Right atrium auricular region (tissue), 2 donors: ENCODE results near the gene FOXN3. TPM values are rescaled to one million over a fixed set of nuclear protein-coding genes. Genes with fewer than 3 reads are reported as not detected.

Experiments
- DNase-seq: peaks from one replicate; pipeline ENCODE4 v3.0.0-alpha.2; 2019; ENCODE audit warnings: low spot score
- H3K27ac ChIP-seq, 2 donors: fragments of 200-600 bp; sonication (generic); 1 replicate in 1 of 2; 2 replicates in 1 of 2; pipeline ENCODE4 v1.5.1; 2016 to 2019
- H3K27me3 ChIP-seq, 2 donors: fragments of 200-600 bp; sonication (generic); one replicate each; pipeline versions ENCODE4 v1.5.1 to v1.6.0; 2017 to 2019
- H3K36me3 ChIP-seq: fragments of 200-600 bp; sonication (generic); one replicate; pipeline ENCODE4 v1.5.1; 2016
- H3K4me1 ChIP-seq, 2 donors: fragments of 200-600 bp; sonication (generic); one replicate each; pipeline versions ENCODE4 v1.5.1 to v1.6.0; 2017 to 2019
- H3K4me3 ChIP-seq, 2 donors: fragments of 200-600 bp; sonication (generic); 1 replicate in 1 of 2; 2 replicates in 1 of 2; pipeline ENCODE4 v1.5.1; 2017 to 2019; ENCODE audit warnings: mild to moderate bottlenecking in 1 of 2, moderate library complexity in 1 of 2
- H3K9me3 ChIP-seq, 2 donors: fragments of 200-600 bp; sonication (generic); one replicate each; pipeline ENCODE4 v1.5.1; 2019
- total RNA-seq, 2 donors: library from RNA; depleted of rRNA; stranded (reverse); fragments of >200 nt; gene quantifications; one replicate each; pipeline ENCODE4 v1.1.0, GENCODE V29; 2016
- TF ChIP-seq, protein P1 (sequence below), 2 donors: fragments of 200-600 bp; sonication (generic); IDR thresholded peaks; one replicate each; pipeline ENCODE4 v1.5.1; 2019; ENCODE audit warnings: antibody characterized with exemption in 2 of 2

Gene FOXN3
- 10 to 100 TPM; 80.1 to 90.3 TPM for total RNA-seq

DNA sequence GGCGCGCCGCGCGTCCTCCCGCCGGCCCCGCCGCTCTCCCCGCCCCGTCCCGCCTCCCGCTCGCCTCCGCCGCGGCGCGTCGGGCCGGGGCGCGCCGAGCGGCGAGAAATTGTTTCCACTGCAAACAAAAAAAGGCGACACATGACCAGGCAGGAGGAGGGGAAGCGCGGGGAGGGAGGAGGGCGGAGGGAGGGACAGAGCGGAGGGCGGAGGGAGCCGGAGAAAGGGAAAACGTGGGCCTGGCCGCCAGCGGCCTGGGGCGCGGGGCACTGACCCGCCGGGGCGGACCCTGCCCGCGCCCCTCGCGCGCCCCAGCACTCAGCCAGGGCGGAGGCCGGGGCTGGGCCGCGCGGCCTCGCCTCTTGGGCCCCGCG lies at the start of gene FOXN3:
FOXN3 (minus strand) TSS at position 143 of the 374 bp plus-strand sequence. CDS start 4,757 bp downstream, outside the sequence.
- TF ChIP-seq, protein P1, sequence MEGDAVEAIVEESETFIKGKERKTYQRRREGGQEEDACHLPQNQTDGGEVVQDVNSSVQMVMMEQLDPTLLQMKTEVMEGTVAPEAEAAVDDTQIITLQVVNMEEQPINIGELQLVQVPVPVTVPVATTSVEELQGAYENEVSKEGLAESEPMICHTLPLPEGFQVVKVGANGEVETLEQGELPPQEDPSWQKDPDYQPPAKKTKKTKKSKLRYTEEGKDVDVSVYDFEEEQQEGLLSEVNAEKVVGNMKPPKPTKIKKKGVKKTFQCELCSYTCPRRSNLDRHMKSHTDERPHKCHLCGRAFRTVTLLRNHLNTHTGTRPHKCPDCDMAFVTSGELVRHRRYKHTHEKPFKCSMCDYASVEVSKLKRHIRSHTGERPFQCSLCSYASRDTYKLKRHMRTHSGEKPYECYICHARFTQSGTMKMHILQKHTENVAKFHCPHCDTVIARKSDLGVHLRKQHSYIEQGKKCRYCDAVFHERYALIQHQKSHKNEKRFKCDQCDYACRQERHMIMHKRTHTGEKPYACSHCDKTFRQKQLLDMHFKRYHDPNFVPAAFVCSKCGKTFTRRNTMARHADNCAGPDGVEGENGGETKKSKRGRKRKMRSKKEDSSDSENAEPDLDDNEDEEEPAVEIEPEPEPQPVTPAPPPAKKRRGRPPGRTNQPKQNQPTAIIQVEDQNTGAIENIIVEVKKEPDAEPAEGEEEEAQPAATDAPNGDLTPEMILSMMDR (IDR thresholded peaks at IDR 0.05): no peak
- Histone ChIP-seq H3K36me3 (no peaks in the 10 kb centered on the region), H3K4me1 (peaks cover 3 to 32% of the 10 kb centered on the region in 2 donors)

GRCh38 chr14:89466484-89466883 lies 49.5 kb upstream of the FOXN3 start:
- no peak for DNase-seq
- Histone ChIP-seq H3K9me3 (no peaks in the 10 kb centered on the region), H3K27ac (no peak overlapping the region), H3K36me3 (no peaks in the 10 kb centered on the region), H3K4me1 (peaks cover 0 to 10% of the 10 kb centered on the region in 2 donors), H3K27me3 (no peaks in the 10 kb centered on the region), H3K4me3 (no peak overlapping the region)
- TF ChIP-seq, protein P1 (IDR thresholded peaks at IDR 0.05): no peak

More for the DNA sequence above, at the start of gene FOXN3:
- Histone ChIP-seq H3K27me3 (no peaks in the 10 kb centered on the region), H3K4me3 (peak within 1 kb of the TSS; percentile 95 to 98), H3K27ac (peak within 1 kb of the TSS; percentile 98 to 100), H3K9me3 (no peaks in the 10 kb centered on the region)
- peak; percentile 93 for DNase-seq

GRCh38 chr14:89465876-89466275 lies 48.8 kb upstream of the FOXN3 start:
- Histone ChIP-seq H3K4me1 (peaks cover 0 to 10% of the 10 kb centered on the region in 2 donors), H3K27me3 (no peaks in the 10 kb centered on the region), H3K9me3 (no peaks in the 10 kb centered on the region), H3K27ac (no peak overlapping the region), H3K4me3 (no peak overlapping the region), H3K36me3 (no peaks in the 10 kb centered on the region)
- TF ChIP-seq, protein P1 (IDR thresholded peaks at IDR 0.05): no peak
- no peak for DNase-seq

DNA sequence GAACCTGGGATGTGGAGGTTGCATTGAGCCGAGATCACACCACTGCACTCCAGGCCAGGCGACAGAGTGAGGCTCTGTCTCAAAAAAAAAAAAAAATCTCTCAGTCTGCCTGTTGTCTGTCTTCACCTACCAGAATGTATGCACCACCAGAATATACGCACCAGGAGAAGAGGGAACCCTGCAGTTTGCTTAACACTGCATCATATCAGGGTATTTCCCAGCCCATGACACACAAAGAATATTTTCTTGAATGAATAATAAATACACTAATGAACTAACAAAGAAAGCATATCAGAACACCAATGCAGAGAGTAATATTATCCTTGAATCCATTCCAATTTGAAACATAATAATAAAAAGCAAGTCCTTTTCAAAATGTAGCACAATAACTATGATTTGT lies 44.2 kb upstream of the FOXN3 start:
- Histone ChIP-seq H3K9me3 (no peaks in the 10 kb centered on the region), H3K4me3 (no peak overlapping the region), H3K27ac (no peak overlapping the region), H3K36me3 (no peaks in the 10 kb centered on the region), H3K27me3 (no peaks in the 10 kb centered on the region), H3K4me1 (peaks cover 0 to 22% of the 10 kb centered on the region in 2 donors)
- TF ChIP-seq, protein P1 (IDR thresholded peaks at IDR 0.05): no peak
- DNase-seq: no peak

DNA sequence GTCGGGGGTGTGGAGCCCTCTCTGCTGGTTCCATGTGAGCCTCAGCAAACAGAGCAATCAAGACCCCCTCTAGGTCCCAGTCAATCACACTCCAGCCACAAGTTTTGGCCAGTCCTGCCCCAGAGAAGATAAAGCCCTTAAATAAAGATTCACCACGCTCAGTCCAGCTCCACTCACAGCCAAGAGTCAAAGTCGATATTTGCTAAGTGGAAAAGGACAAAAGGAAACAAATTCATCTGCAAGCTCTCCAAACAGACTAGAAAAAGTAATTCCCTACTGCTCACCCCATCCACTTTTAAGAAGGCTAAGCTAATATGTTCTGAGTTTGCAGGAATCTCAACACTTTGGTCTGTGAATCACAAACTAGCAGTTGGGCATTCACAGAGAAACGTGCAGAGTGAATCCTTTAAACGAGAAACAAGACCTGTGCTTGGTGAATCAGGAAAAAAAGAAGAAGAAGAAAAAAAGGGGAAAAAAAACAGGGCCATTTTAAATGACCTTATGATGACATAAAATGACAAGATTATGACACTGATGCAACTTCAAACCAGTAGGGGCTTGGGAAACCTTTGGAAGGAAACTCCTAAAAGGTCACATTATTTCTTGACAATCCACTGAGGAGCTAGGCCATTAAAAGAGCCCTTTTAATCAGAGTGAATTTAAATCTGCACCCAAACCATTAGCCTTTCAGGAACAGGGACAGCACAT lies 41.8 kb upstream of the FOXN3 start:
- H3K4me3 ChIP-seq: no peak overlapping the region
- peaks cover 0 to 31% of the 10 kb centered on the region in 2 donors for H3K4me1 ChIP-seq
- no peaks in the 10 kb centered on the region for H3K9me3 ChIP-seq
- no peak overlapping the region for H3K27ac ChIP-seq
- DNase-seq: no peak
- no peaks in the 10 kb centered on the region for H3K36me3 ChIP-seq
- TF ChIP-seq, protein P1 (IDR thresholded peaks at IDR 0.05): no peak
- no peaks in the 10 kb centered on the region for H3K27me3 ChIP-seq

DNA sequence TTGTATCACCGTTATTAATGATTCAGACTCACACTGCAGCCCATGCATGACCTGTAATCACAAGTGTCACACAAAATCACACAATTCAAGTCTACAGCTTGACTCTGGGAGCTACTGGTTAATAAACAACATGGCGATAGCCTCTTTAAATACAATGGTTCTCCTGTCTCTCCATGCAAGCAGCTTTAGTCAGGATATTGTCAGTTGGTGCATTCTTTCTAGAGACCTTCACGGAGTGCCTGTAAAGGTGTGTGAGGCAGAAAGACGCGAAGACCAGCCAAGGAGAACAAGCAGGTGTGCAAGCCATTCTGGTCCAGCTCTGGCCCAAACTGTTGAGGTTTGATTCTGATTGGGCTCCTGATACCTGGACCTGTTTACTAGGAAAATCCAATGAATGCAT lies 40.0 kb upstream of the FOXN3 start:
- TF ChIP-seq, protein P1 (IDR thresholded peaks at IDR 0.05): no peak
- Histone ChIP-seq H3K4me3 (no peak overlapping the region), H3K9me3 (no peaks in the 10 kb centered on the region), H3K4me1 (peaks cover 0 to 31% of the 10 kb centered on the region in 2 donors), H3K36me3 (no peaks in the 10 kb centered on the region), H3K27me3 (no peaks in the 10 kb centered on the region), H3K27ac (no peak overlapping the region)
- no peak for DNase-seq
